H7 (cell line): ENCODE data around the gene FOXN3. TPM values are rescaled to one million over a fixed set of nuclear protein-coding genes. Genes with fewer than 3 reads are reported as not detected.
"Not testable (repeated sequence)": the region's sequence is repeated elsewhere in the genome, so short reads cannot be mapped to it uniquely, and the experiment has no call there.

ENCODE experiments used
- DNase-seq: peaks from one replicate; pipeline ENCODE4 v3.0.0; 2012
- H3K27me3 ChIP-seq: 2 replicates; pipeline ENCODE4 v1.6.0; 2011; ENCODE audit warnings: mild to moderate bottlenecking, low read length; ENCODE audit not compliant: control insufficient read depth, insufficient read depth
- H3K36me3 ChIP-seq: replicated peaks from 2 replicates; pipeline ENCODE4 v1.5.1; 2011; ENCODE audit warnings: low read length; ENCODE audit not compliant: control insufficient read depth, insufficient read depth
- H3K4me3 ChIP-seq: 2 replicates; pipeline ENCODE4 v1.5.1; 2011; ENCODE audit warnings: low read depth, mild to moderate bottlenecking, control low read depth, low read length, moderate library complexity; ENCODE audit not compliant: insufficient read depth
- total RNA-seq: library from RNA; depleted of rRNA; stranded (reverse); fragments of >200 nt; shearing (Covaris generic); gene quantifications from 2 replicates; pipeline ENCODE4 v1.2.3, GENCODE V29; 2014

Gene FOXN3
- total RNA-seq, 1 experiment from 2014 or later: 64.6 TPM

GRCh38 chr14:89298056-89298834 is 118.8 kb downstream of the FOXN3 start:
- Histone ChIP-seq H3K27me3 (no peaks in the 10 kb centered on the region), H3K36me3 (peaks cover 6% of the 10 kb centered on the region), H3K4me3 (no peak overlapping the region)
- DNase-seq: no peak

- no peaks in the 10 kb centered on the region for H3K27me3 ChIP-seq
- peak; percentile 70 for DNase-seq
Measured at GRCh38 chr14:89296281-89296745, 120.7 kb downstream of the FOXN3 start.

GRCh38 chr14:89294872-89295271 is 122.2 kb downstream of the FOXN3 start:
- Histone ChIP-seq H3K36me3 (peaks cover 8% of the 10 kb centered on the region), H3K4me3 (no peak overlapping the region), H3K27me3 (no peaks in the 10 kb centered on the region)
- no peak for DNase-seq

More at GRCh38 chr14:89296281-89296745, 120.7 kb downstream of the FOXN3 start:
- Histone ChIP-seq H3K36me3 (peaks cover 1% of the 10 kb centered on the region), H3K4me3 (no peak overlapping the region)

GRCh38 chr14:89294469-89294868 is 122.6 kb downstream of the FOXN3 start:
- H3K27me3 ChIP-seq, H3K36me3 ChIP-seq, DNase-seq, H3K4me3 ChIP-seq: not testable (repeated sequence)

- Histone ChIP-seq H3K27me3 (no peaks in the 10 kb centered on the region), H3K4me3 (no peak overlapping the region), H3K36me3 (peaks cover 7% of the 10 kb centered on the region)
- no peak for DNase-seq
Measured at GRCh38 chr14:89294060-89294459, 123.0 kb downstream of the FOXN3 start.

- DNase-seq: peak; percentile 50
- Histone ChIP-seq H3K36me3 (peaks cover 7% of the 10 kb centered on the region), H3K27me3 (no peaks in the 10 kb centered on the region), H3K4me3 (no peak overlapping the region)
Measured at GRCh38 chr14:89293314-89293916, 123.6 kb downstream of the FOXN3 start.

- H3K27me3 ChIP-seq: no peaks in the 10 kb centered on the region
- DNase-seq: no peak
- H3K4me3 ChIP-seq: no peak overlapping the region
- H3K36me3 ChIP-seq: peaks cover 7% of the 10 kb centered on the region
Measured at GRCh38 chr14:89292579-89293313, 124.3 kb downstream of the FOXN3 start.

GRCh38 chr14:89291351-89291940 is 125.6 kb downstream of the FOXN3 start:
- H3K36me3 ChIP-seq: peaks cover 7% of the 10 kb centered on the region
- H3K27me3 ChIP-seq: no peaks in the 10 kb centered on the region
- DNase-seq: no peak
- no peak overlapping the region for H3K4me3 ChIP-seq

GRCh38 chr14:89290813-89291212 is 126.2 kb downstream of the FOXN3 start:
- Histone ChIP-seq H3K4me3 (no peak overlapping the region), H3K27me3 (no peaks in the 10 kb centered on the region), H3K36me3 (peaks cover 7% of the 10 kb centered on the region)
- no peak for DNase-seq

GRCh38 chr14:89289477-89289876 is 127.6 kb downstream of the FOXN3 start:
- no peaks in the 10 kb centered on the region for H3K27me3 ChIP-seq
- H3K36me3 ChIP-seq: peaks cover 7% of the 10 kb centered on the region
- no peak for DNase-seq
- H3K4me3 ChIP-seq: no peak overlapping the region

- no peaks in the 10 kb centered on the region for H3K27me3 ChIP-seq
- H3K4me3 ChIP-seq: no peak overlapping the region
- peaks cover 7% of the 10 kb centered on the region for H3K36me3 ChIP-seq
- DNase-seq: no peak
Measured at GRCh38 chr14:89288114-89288513, 128.9 kb downstream of the FOXN3 start.

GRCh38 chr14:89284333-89285058 is 132.5 kb downstream of the FOXN3 start:
- DNase-seq: no peak
- H3K36me3 ChIP-seq: peaks cover 3% of the 10 kb centered on the region
- no peak overlapping the region for H3K4me3 ChIP-seq
- H3K27me3 ChIP-seq: no peaks in the 10 kb centered on the region

- no peaks in the 10 kb centered on the region for H3K27me3 ChIP-seq
- H3K36me3 ChIP-seq: peaks cover 3% of the 10 kb centered on the region
- no peak for DNase-seq
- H3K4me3 ChIP-seq: no peak overlapping the region
Measured at GRCh38 chr14:89283327-89284060, 133.5 kb downstream of the FOXN3 start.
